CD4-positive, alpha-beta T cell treated with Interferon alpha-2 for 1 hour (primary cell): ENCODE results near the gene CCDC9B.

Source experiments
- DNase-seq, 2 donors: peaks; one replicate each; pipeline ENCODE4 v3.0.0-alpha.2; 2020 to 2022

CCDC9B gene

GRCh38 chr15:40365016-40365415 is 24.3 kb upstream of the CCDC9B start:
- DNase-seq, result no peak

GRCh38 chr15:40364251-40364650 is 23.5 kb upstream of the CCDC9B start:
- DNase-seq, result no peak

- no peak for DNase-seq
These were observed 22.9 kb upstream of the CCDC9B start for GRCh38 chr15:40363611-40364010.

- no peak for DNase-seq
These were observed 20.9 kb upstream of the CCDC9B start for GRCh38 chr15:40361640-40362039.

GRCh38 chr15:40360015-40360414 is 19.3 kb upstream of the CCDC9B start:
- no peak for DNase-seq

GRCh38 chr15:40358471-40359353 is 18.0 kb upstream of the CCDC9B start:
- peak in 1 of 2 donors; percentile 32 for DNase-seq

- DNase-seq, result peak; percentile 88 to 92
These were observed 17.2 kb upstream of the CCDC9B start, which contains the start of gene DISP2 for GRCh38 chr15:40357723-40358470. TSS of gene DISP2 (plus strand) at chr15:40358219. CDS start at chr15:40358322, 103 bp downstream.

- DNase-seq, result no peak
These were observed 16.5 kb upstream of the CCDC9B start for GRCh38 chr15:40357246-40357645.

GRCh38 chr15:40355976-40356585 is 15.3 kb upstream of the CCDC9B start:
- no peak for DNase-seq

- DNase-seq, result no peak
These were observed 13.9 kb upstream of the CCDC9B start for GRCh38 chr15:40354408-40355171.

GRCh38 chr15:40353697-40354096 is 13.0 kb upstream of the CCDC9B start:
- DNase-seq, result no peak

GRCh38 chr15:40352281-40352901 is 11.7 kb upstream of the CCDC9B start:
- no peak for DNase-seq

- no peak for DNase-seq
These were observed 8.4 kb upstream of the CCDC9B start for GRCh38 chr15:40349163-40349562.

GRCh38 chr15:40348474-40348870 is 7.7 kb upstream of the CCDC9B start:
- DNase-seq, result no peak

GRCh38 chr15:40347559-40348473 is 7.1 kb upstream of the CCDC9B start:
- DNase-seq, result no peak

- DNase-seq, result no peak
These were observed 6.1 kb upstream of the CCDC9B start for GRCh38 chr15:40346579-40347558.

- no peak for DNase-seq
These were observed 5.3 kb upstream of the CCDC9B start for GRCh38 chr15:40345867-40346578.

- DNase-seq, result no peak
These were observed 4.6 kb upstream of the CCDC9B start for GRCh38 chr15:40345225-40345866.
